ENCODE measurements around the gene C1orf21.

DNA sequence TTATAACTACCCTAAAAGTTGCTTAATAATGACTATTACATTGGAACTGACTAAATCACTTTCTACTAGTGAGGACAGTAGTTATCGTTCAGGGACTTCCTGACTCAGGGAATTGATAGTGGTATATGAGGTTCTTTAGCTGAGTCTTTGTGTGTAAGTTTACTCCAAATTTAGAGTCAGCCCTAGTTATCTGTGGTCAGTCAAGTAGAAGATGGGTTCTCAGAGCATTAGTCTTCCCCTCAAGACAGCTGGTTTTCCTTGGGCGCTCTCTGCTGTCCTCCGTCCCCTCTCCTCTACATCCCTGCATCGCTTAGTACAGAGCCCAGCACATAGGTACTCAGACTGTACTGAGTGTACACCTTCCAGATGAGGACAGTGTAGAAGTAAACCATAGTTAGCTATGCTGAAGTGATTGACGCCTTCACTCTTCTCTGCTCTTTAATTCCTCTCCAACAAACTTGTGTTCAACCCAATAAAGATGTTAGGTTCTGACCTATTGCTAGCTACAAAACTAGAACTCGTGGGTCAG lies 116.5 kb downstream of the C1orf21 start:
- TF ChIP-seq CTCF (conservative IDR thresholded peaks at IDR 0.05; ENCODE audit: low read length): no peak
- TF ChIP-seq EZH2phosphoT487 (IDR thresholded peaks at IDR 0.05; ENCODE audit: borderline replicate concordance): no peak
